Stomach smooth muscle (tissue), 2 donors: ENCODE measurements around the gene TRAPPC2B.

Experiments used
- H3K27ac ChIP-seq: one replicate; pipeline ENCODE4 v1.7.0; 2013; ENCODE audit warnings: mild to moderate bottlenecking, low read length, inconsistent platforms
- H3K27me3 ChIP-seq, 2 donors: one replicate each; pipeline ENCODE4 v1.7.0; 2013; ENCODE audit warnings: low read length in 2 of 2; ENCODE audit not compliant: insufficient read depth in 2 of 2, control insufficient read depth in 1 of 2
- H3K36me3 ChIP-seq, 2 donors: one replicate each; pipeline ENCODE4 v1.7.0; 2013; ENCODE audit warnings: low read length in 2 of 2; ENCODE audit not compliant: control insufficient read depth in 2 of 2, insufficient read depth in 2 of 2
- H3K4me1 ChIP-seq: one replicate; pipeline ENCODE4 v1.7.0; 2013; ENCODE audit warnings: low read length; ENCODE audit not compliant: control insufficient read depth, insufficient read depth
- H3K4me3 ChIP-seq, 2 donors: one replicate each; pipeline ENCODE4 v1.7.0; 2013; ENCODE audit warnings: low read length in 2 of 2
- H3K9ac ChIP-seq, 2 donors: one replicate each; pipeline ENCODE4 v1.7.0; 2013; ENCODE audit warnings: low read length in 2 of 2, mild to moderate bottlenecking in 1 of 2
- H3K9me3 ChIP-seq, 2 donors: one replicate each; pipeline ENCODE4 v1.7.0; 2013; ENCODE audit warnings: low read length in 2 of 2; ENCODE audit not compliant: control insufficient read depth in 2 of 2
- donor health status: healthy.
- donor health status: Pancreatic carcinoma.

The TRAPPC2B gene

GRCh38 chr19:57362997-57363687 is at the start of gene TRAPPC2B, which contains the start of gene ZNF547:
Gene TRAPPC2B, plus strand, starts transcription at chr19:57363551. Its CDS starts 1,283 bp downstream, at chr19:57364834.
Gene ZNF547, plus strand, starts transcription at chr19:57363551. Its CDS starts 5,005 bp downstream, at chr19:57368556.
- Histone ChIP-seq H3K9me3 (peaks cover 8 to 9% of the 10 kb centered on the region in 2 donors), H3K36me3 (peaks cover 7 to 9% of the 10 kb centered on the region in 2 donors), H3K4me3 (peak within 1 kb of the TSS; percentile 85 to 88), H3K9ac (peak within 1 kb of the TSS; percentile 77 to 88), H3K27me3 (no peaks in the 10 kb centered on the region), H3K4me1 (peaks cover 9% of the 10 kb centered on the region), H3K27ac (peak within 1 kb of the TSS; percentile 92)

- Histone ChIP-seq H3K9ac (no peak overlapping the region), H3K4me3 (no peak overlapping the region), H3K27me3 (peaks cover 0 to 4% of the 10 kb centered on the region in 2 donors), H3K9me3 (no peaks in the 10 kb centered on the region), H3K4me1 (no peaks in the 10 kb centered on the region), H3K27ac (no peak overlapping the region), H3K36me3 (no peaks in the 10 kb centered on the region)
Measured at GRCh38 chr19:57314146-57314545, 49.2 kb upstream of the TRAPPC2B start.

GRCh38 chr19:57317503-57317902 is 45.8 kb upstream of the TRAPPC2B start:
- Histone ChIP-seq H3K9me3 (no peaks in the 10 kb centered on the region), H3K4me3 (peak overlapping the region in 1 of 2 donors; percentile 55), H3K4me1 (peaks cover 18% of the 10 kb centered on the region), H3K27ac (no peak overlapping the region), H3K9ac (no peak overlapping the region), H3K27me3 (peaks cover 0 to 4% of the 10 kb centered on the region in 2 donors), H3K36me3 (peaks cover under 1 to 5% of the 10 kb centered on the region in 2 donors)

GRCh38 chr19:57319869-57320179 is 43.5 kb upstream of the TRAPPC2B start:
- peaks cover 0 to 3% of the 10 kb centered on the region in 2 donors for H3K9me3 ChIP-seq
- peak overlapping the region; percentile 95 to 96 for H3K9ac ChIP-seq
- peaks cover 15 to 19% of the 10 kb centered on the region in 2 donors for H3K36me3 ChIP-seq
- H3K4me1 ChIP-seq: peaks cover 19% of the 10 kb centered on the region
- peak overlapping the region; percentile 88 for H3K27ac ChIP-seq
- peak overlapping the region; percentile 75 to 92 for H3K4me3 ChIP-seq
- H3K27me3 ChIP-seq: peaks cover 0 to 4% of the 10 kb centered on the region in 2 donors

DNA sequence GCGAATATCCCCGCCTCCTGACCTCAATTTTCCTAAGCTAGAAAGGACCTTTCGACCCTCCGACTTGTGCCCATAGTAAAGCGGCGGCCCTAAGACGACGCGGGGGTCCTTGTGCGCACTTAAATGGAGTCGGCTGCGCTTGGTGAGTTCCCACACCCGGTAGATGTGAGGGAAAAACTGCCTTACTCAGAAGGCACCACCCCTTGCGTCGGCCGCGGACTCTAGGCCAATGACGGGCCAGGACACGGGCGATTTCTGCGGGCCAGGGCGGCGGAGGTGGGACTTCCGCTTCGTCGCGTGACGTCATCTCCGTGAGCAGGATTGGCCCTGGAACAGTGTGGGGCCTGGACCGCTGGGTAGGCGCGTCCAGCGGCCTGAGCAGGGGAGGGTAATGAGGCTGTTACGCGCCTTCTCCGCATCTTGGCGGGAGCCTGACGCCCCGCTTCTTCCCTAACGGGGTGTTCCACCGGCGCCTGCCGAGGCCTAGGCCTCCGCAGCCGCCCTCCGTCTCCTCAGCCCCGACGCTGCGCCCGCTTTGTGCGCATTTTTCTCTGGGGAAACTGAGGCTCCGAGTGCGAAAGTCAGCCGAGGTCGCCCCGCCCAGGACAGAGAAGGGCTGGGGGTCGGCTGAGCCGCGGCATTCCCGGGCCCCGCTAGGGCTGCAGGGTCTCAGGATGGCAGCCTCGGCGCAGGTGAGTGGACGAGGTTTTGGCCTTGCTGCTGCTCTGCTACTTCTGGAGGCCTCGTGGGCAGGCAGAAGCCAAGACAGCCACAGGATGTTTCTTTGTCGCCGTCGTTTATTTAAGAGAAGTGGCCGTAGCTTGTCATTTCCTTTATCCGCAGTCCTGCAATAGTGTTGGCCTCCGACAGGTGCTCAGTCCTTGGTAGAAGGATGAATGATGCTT is 42.9 kb upstream of the TRAPPC2B start, which contains the start of gene ZNF543:
TSS of gene ZNF543 (plus strand) at position 293 of the 905 bp plus-strand sequence. CDS start at position 675, 382 bp downstream.
- Histone ChIP-seq H3K27me3 (peaks cover 0 to 4% of the 10 kb centered on the region in 2 donors), H3K27ac (peak within 1 kb of the TSS; percentile 88), H3K36me3 (peaks cover 21 to 25% of the 10 kb centered on the region in 2 donors), H3K9me3 (peaks cover 3 to 4% of the 10 kb centered on the region in 2 donors), H3K4me1 (peaks cover 19% of the 10 kb centered on the region), H3K9ac (peak within 1 kb of the TSS; percentile 95 to 96), H3K4me3 (peak within 1 kb of the TSS; percentile 75 to 92)

GRCh38 chr19:57321116-57321515 is 42.2 kb upstream of the TRAPPC2B start:
- peak overlapping the region; percentile 95 to 96 for H3K9ac ChIP-seq
- H3K27me3 ChIP-seq: peaks cover 0 to 4% of the 10 kb centered on the region in 2 donors
- H3K27ac ChIP-seq: peak overlapping the region; percentile 88
- H3K4me1 ChIP-seq: peaks cover 19% of the 10 kb centered on the region
- H3K36me3 ChIP-seq: peaks cover 25 to 31% of the 10 kb centered on the region in 2 donors
- peaks cover 3 to 4% of the 10 kb centered on the region in 2 donors for H3K9me3 ChIP-seq
- peak overlapping the region; percentile 75 to 92 for H3K4me3 ChIP-seq

DNA sequence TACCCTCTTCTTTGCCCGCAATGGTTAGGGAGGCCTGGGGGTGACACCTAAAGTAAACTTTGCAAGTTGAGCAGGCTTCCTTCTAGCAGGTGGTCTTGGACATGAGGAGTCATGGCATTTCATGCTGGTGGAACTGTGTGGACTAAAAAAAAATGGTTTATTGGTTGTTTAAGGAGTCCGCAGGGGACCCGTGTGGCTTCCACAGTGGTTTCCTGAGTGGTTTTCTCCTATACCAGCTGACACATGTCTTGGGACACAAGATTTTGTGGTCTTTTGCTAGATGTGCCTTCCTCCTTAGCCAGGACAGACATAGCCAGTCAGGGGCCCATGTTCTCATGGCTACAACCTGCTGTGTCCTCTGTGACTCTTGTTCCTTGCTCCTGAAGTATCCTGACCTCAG is 41.6 kb upstream of the TRAPPC2B start:
- peaks cover 0 to 4% of the 10 kb centered on the region in 2 donors for H3K27me3 ChIP-seq
- H3K9ac ChIP-seq: peak overlapping the region; percentile 95 to 96
- H3K4me1 ChIP-seq: peaks cover 19% of the 10 kb centered on the region
- H3K9me3 ChIP-seq: peaks cover 3 to 4% of the 10 kb centered on the region in 2 donors
- H3K36me3 ChIP-seq: peaks cover 29 to 37% of the 10 kb centered on the region in 2 donors
- no peak overlapping the region for H3K27ac ChIP-seq
- H3K4me3 ChIP-seq: peak overlapping the region; percentile 75 to 92

GRCh38 chr19:57324992-57325391 is 38.4 kb upstream of the TRAPPC2B start:
- peaks cover 19% of the 10 kb centered on the region for H3K4me1 ChIP-seq
- no peak overlapping the region for H3K4me3 ChIP-seq
- no peak overlapping the region for H3K9ac ChIP-seq
- peaks cover 51 to 60% of the 10 kb centered on the region in 2 donors for H3K36me3 ChIP-seq
- peaks cover 21 to 22% of the 10 kb centered on the region in 2 donors for H3K9me3 ChIP-seq
- H3K27ac ChIP-seq: no peak overlapping the region
- H3K27me3 ChIP-seq: no peaks in the 10 kb centered on the region

DNA sequence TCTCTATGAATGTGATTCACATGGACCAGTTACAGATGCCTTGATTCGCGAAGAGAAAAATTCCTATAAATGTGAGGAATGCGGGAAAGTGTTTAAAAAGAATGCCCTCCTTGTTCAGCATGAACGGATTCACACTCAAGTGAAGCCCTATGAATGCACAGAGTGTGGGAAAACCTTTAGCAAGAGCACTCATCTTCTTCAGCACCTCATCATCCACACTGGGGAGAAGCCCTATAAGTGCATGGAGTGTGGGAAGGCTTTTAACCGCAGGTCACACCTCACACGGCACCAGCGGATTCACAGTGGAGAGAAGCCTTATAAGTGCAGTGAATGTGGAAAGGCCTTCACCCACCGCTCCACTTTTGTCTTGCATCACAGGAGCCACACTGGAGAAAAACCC is 35.4 kb upstream of the TRAPPC2B start:
- Histone ChIP-seq H3K36me3 (peaks cover 52 to 63% of the 10 kb centered on the region in 2 donors), H3K27ac (no peak overlapping the region), H3K27me3 (no peaks in the 10 kb centered on the region), H3K4me1 (no peaks in the 10 kb centered on the region), H3K9ac (no peak overlapping the region), H3K4me3 (no peak overlapping the region), H3K9me3 (peaks cover 21 to 22% of the 10 kb centered on the region in 2 donors)

- no peak overlapping the region for H3K27ac ChIP-seq
- H3K36me3 ChIP-seq: peaks cover 3 to 9% of the 10 kb centered on the region in 2 donors
- H3K9ac ChIP-seq: no peak overlapping the region
- H3K9me3 ChIP-seq: peaks cover 0 to under 1% of the 10 kb centered on the region in 2 donors
- H3K4me1 ChIP-seq: peaks cover 4% of the 10 kb centered on the region
- no peaks in the 10 kb centered on the region for H3K27me3 ChIP-seq
- no peak overlapping the region for H3K4me3 ChIP-seq
Measured at GRCh38 chr19:57334191-57334590, 29.2 kb upstream of the TRAPPC2B start.
